SK-N-SH (cell line): ENCODE data around the gene RDX. TPM values are rescaled to one million over a fixed set of nuclear protein-coding genes. Genes with fewer than 3 reads are reported as not detected.

Source experiments
- CTCF ChIA-PET: fragments of 300-600, 350-600 bp; formaldehyde crosslinking; extraction: SDS; loops from one replicate; lab custom pipeline; 2021; lab: Yijun Ruan, JAX
- POLR2A ChIA-PET: fragments of 350-600 bp; sonication (Branson Sonifier 250); formaldehyde crosslinking; extraction: SDS; loops from one replicate; lab custom pipeline; 2020; ENCODE audit warnings: antibody characterized with exemption, inconsistent platforms; lab: Yijun Ruan, JAX
- DNase-seq: peaks from one replicate; pipeline ENCODE4 v3.0.0; 2012
- H2AFZ ChIP-seq: fragments of 200-600 bp; sonication (generic); 2 replicates; pipeline ENCODE4 v1.8.1; 2016; ENCODE audit warnings: antibody characterized with exemption, mild to moderate bottlenecking, low read depth
- H3F3A ChIP-seq: fragments of 200-600 bp; sonication (generic); replicated peaks from 2 replicates; pipeline ENCODE3; 2016; ENCODE audit warnings: antibody characterized with exemption, mild to moderate bottlenecking; ENCODE audit not compliant: insufficient read depth
- H3K27ac ChIP-seq, 2 experiments: fragments of 200-500 bp in 1 of 2; fragments of 200-600 bp in 1 of 2; sonication (Bioruptor generic) in 1 of 2; sonication (generic), shearing (Covaris generic) in 1 of 2; 2 replicates each; pipeline versions ENCODE4 v1.5.1 to v1.6.1; 2014 to 2016; ENCODE audit warnings: low read depth in 2 of 2, inconsistent platforms in 1 of 2, low read length in 1 of 2, mild to moderate bottlenecking in 1 of 2, mixed read lengths in 1 of 2
- H3K27me3 ChIP-seq: fragments of 200-600 bp; sonication (generic), shearing (Covaris generic); 2 replicates; pipeline ENCODE4 v1.6.1; 2016; ENCODE audit warnings: mixed run types; ENCODE audit not compliant: insufficient read depth
- H3K36me3 ChIP-seq, 2 experiments: fragments of 200-500 bp in 1 of 2; fragments of 200-600 bp in 1 of 2; sonication (Bioruptor generic) in 1 of 2; sonication (generic) in 1 of 2; replicated peaks in 1 of 2; 2 replicates each; pipeline versions ENCODE3 to v1.5.1; 2014 to 2016; ENCODE audit warnings: low read length in 1 of 2, mild to moderate bottlenecking in 1 of 2; ENCODE audit not compliant: insufficient read depth in 2 of 2, control insufficient read depth in 1 of 2
- H3K4me1 ChIP-seq, 2 experiments: fragments of 200-500 bp in 1 of 2; fragments of 200-600 bp in 1 of 2; sonication (Bioruptor generic) in 1 of 2; sonication (generic), shearing (Covaris generic) in 1 of 2; 2 replicates each; pipeline versions ENCODE4 v1.5.1 to v1.6.1; 2014 to 2016; ENCODE audit warnings: low read depth in 1 of 2, low read length in 1 of 2, mixed run types in 1 of 2; ENCODE audit not compliant: insufficient read depth in 2 of 2, control insufficient read depth in 1 of 2
- H3K4me2 ChIP-seq: fragments of 200-600 bp; sonication (generic), shearing (Covaris generic); 2 replicates; pipeline ENCODE4 v1.6.1; 2017; ENCODE audit warnings: mixed run types
- H3K4me3 ChIP-seq, 2 experiments: fragments of 200-500 bp in 1 of 2; fragments of 200-600 bp in 1 of 2; sonication (Bioruptor generic) in 1 of 2; sonication (generic), shearing (Covaris generic) in 1 of 2; 2 replicates each; pipeline versions ENCODE4 v1.5.1 to v1.8.1; 2014 to 2016; ENCODE audit warnings: low read depth in 2 of 2, inconsistent platforms in 1 of 2, low read length in 1 of 2, mild to moderate bottlenecking in 1 of 2, mixed read lengths in 1 of 2, moderate library complexity in 1 of 2
- H3K79me2 ChIP-seq: fragments of 200-600 bp; sonication (generic); 2 replicates; pipeline ENCODE4 v1.8.1; 2017; ENCODE audit warnings: mild to moderate bottlenecking; ENCODE audit not compliant: insufficient read depth
- H3K9ac ChIP-seq: fragments of 200-600 bp; sonication (generic); 2 replicates; pipeline ENCODE4 v1.6.1; 2017; ENCODE audit warnings: mixed run types
- H3K9me2 ChIP-seq: fragments of 200-600 bp; sonication (generic); 2 replicates; pipeline ENCODE4 v1.6.1; 2017; ENCODE audit warnings: mixed run types
- H3K9me3 ChIP-seq: fragments of 200-600 bp; sonication (generic); 2 replicates; pipeline ENCODE4 v1.6.1; 2017; ENCODE audit warnings: mixed run types, mild to moderate bottlenecking, moderate library complexity
- H4K20me1 ChIP-seq: fragments of 200-600 bp; sonication (generic); 2 replicates; pipeline ENCODE4 v1.6.1; 2017; ENCODE audit warnings: mild to moderate bottlenecking, mixed run types; ENCODE audit not compliant: insufficient read depth
- CHD2 ChIP-seq: fragments of 150-350 bp; IDR thresholded peaks from 2 replicates; pipeline ENCODE4 v1.6.1; 2018; ENCODE audit warnings: low read length; ENCODE audit not compliant: partially characterized antibody
- CTCF ChIP-seq: fragments of 200-600 bp; sonication (generic); IDR thresholded peaks from 2 replicates; pipeline ENCODE4 v1.6.1; 2017; ENCODE audit warnings: antibody characterized with exemption, mild to moderate bottlenecking, moderate library complexity
- EP300 ChIP-seq, 2 experiments: IDR thresholded peaks; 2 replicates each; pipeline versions ENCODE4 v1.4.0 to v1.6.1; 2012; ENCODE audit warnings: borderline replicate concordance in 1 of 2, low read depth in 1 of 2, low read length in 1 of 2
- FOSL2 ChIP-seq: IDR thresholded peaks from 2 replicates; pipeline ENCODE4 v1.4.0; 2012; ENCODE audit warnings: low read depth, mild to moderate bottlenecking, moderate library complexity, borderline replicate concordance
- FOXJ3 ChIP-seq: sonication (generic); formaldehyde crosslinking; IDR thresholded peaks from 2 replicates; pipeline ENCODE4 v1.5.1; 2020; ENCODE audit warnings: mild to moderate bottlenecking, missing genetic modification reagents
- FOXM1 ChIP-seq: IDR thresholded peaks from 2 replicates; pipeline ENCODE4 v1.4.0; 2012; ENCODE audit warnings: low read depth, mild to moderate bottlenecking
- MEF2A ChIP-seq: IDR thresholded peaks from 2 replicates; pipeline ENCODE4 v1.4.0; 2012; ENCODE audit warnings: low read depth, borderline replicate concordance
- POLR2AphosphoS5 ChIP-seq: IDR thresholded peaks from 2 replicates; pipeline ENCODE4 v1.6.1; 2012; ENCODE audit warnings: low read depth, low read length
- RAD21 ChIP-seq: IDR thresholded peaks from 2 replicates; pipeline ENCODE4 v1.6.1; 2012; ENCODE audit warnings: mild to moderate bottlenecking, low read length
- RCOR1 ChIP-seq: fragments of 150-350 bp; IDR thresholded peaks from 2 replicates; pipeline ENCODE4 v1.6.1; 2017; ENCODE audit warnings: antibody characterized with exemption, low read length
- REST ChIP-seq: IDR thresholded peaks from 2 replicates; pipeline ENCODE4 v1.6.1; 2012; ENCODE audit warnings: mild to moderate bottlenecking, low read depth, low read length, moderate library complexity
- RXRA ChIP-seq: IDR thresholded peaks from 2 replicates; pipeline ENCODE4 v1.4.0; 2012; ENCODE audit warnings: low read depth, mild to moderate bottlenecking, borderline replicate concordance
- SIN3A ChIP-seq: IDR thresholded peaks from 2 replicates; pipeline ENCODE4 v1.6.1; 2012; ENCODE audit warnings: low read depth, mild to moderate bottlenecking, low read length, moderate library complexity, borderline replicate concordance
- USF2 ChIP-seq: fragments of 150-350 bp; IDR thresholded peaks from 2 replicates; pipeline ENCODE4 v1.6.1; 2017; ENCODE audit warnings: antibody characterized with exemption, low read length, low read depth, borderline replicate concordance
- ZBTB33 ChIP-seq: IDR thresholded peaks from 2 replicates; pipeline ENCODE4 v1.4.0; 2012; ENCODE audit warnings: low read depth, borderline replicate concordance
- whole genome bisulfite sequencing: methylation state at CpG from one replicate; pipeline ENCODE4 v1.1.6; 2017; ENCODE audit warnings: low lambda C conversion rate; 5-methylcytosine and 5-hydroxymethylcytosine counted together
- polyA plus RNA-seq, 3 experiments: library from polyadenylated mRNA; depleted of rRNA; stranded (reverse); fragments of >200 nt; gene quantifications; 2 replicates each; pipeline ENCODE4 v1.2.3, GENCODE V29; 2012
- TF ChIP-seq, protein P1 (sequence below): IDR thresholded peaks from 2 replicates; pipeline ENCODE4; 2012

The RDX gene
- polyA plus RNA-seq, 1 of the 3 experiments (the other 2 are of a cell fraction) = 29.4 TPM

- Histone ChIP-seq H3K9me3 (no peaks in the 10 kb centered on the region), H4K20me1 (peaks cover 22% of the 10 kb centered on the region), H3K9me2 (no peaks in the 10 kb centered on the region), H3K4me3 (no peak overlapping the region), H3F3A (peaks cover 16% of the 10 kb centered on the region), H3K4me2 (no peak overlapping the region), H2AFZ (no peak overlapping the region), H3K79me2 (peaks cover 32% of the 10 kb centered on the region), H3K27ac (0 out of 4 replicates have a peak overlapping the region, but pooled peaks of 1 of the 2 experiments have one; percentile 86), H3K36me3 (peaks cover 0 to 2% of the 10 kb centered on the region in 2 experiments), H3K9ac (no peak overlapping the region; the same call in 1 of the 2 replicates), H3K4me1 (peaks cover 12 to 34% of the 10 kb centered on the region in 2 experiments; a peak in 3 of 4 replicates), H3K27me3 (no peaks in the 10 kb centered on the region)
- POLR2A ChIA-PET = no interaction called here
- no peak for TF ChIP-seq CHD2
- no peak for TF ChIP-seq FOXJ3 (CRISPR knock-in tag)
- no peak for TF ChIP-seq FOXM1
- no peak for TF ChIP-seq EP300 (IDR thresholded peaks at IDR 0.05; ENCODE audit: borderline replicate concordance in 1 of 2, low read depth in 1 of 2, low read length in 1 of 2)
- TF ChIP-seq RXRA = no peak
- TF ChIP-seq RCOR1 = no peak
- TF ChIP-seq REST = no peak
- no peak for TF ChIP-seq POLR2AphosphoS5
- TF ChIP-seq, protein P1, sequence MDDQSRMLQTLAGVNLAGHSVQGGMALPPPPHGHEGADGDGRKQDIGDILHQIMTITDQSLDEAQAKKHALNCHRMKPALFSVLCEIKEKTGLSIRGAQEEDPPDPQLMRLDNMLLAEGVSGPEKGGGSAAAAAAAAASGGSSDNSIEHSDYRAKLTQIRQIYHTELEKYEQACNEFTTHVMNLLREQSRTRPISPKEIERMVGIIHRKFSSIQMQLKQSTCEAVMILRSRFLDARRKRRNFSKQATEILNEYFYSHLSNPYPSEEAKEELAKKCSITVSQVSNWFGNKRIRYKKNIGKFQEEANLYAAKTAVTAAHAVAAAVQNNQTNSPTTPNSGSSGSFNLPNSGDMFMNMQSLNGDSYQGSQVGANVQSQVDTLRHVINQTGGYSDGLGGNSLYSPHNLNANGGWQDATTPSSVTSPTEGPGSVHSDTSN = no peak
- TF ChIP-seq MEF2A = no peak
- no peak for TF ChIP-seq CTCF
- no peak for TF ChIP-seq ZBTB33
- TF ChIP-seq USF2 = no peak
- no peak for TF ChIP-seq SIN3A
- TF ChIP-seq FOSL2 = no peak
- no peak for TF ChIP-seq RAD21
- CTCF ChIA-PET = no interaction called here
- DNase-seq = no peak
- 91% methylated on average over 3 of the region's 3 CpGs for WGBS
These were observed 1.4 kb upstream of the RDX start for GRCh38 chr11:110297726-110298300.
